GM12864 (cell line): ENCODE results near the gene MCTP2.

ENCODE experiments used
- DNase-seq: peaks from one replicate; pipeline ENCODE4 v3.0.0-alpha.2; 2011; ENCODE audit warnings: low read depth
- H3K4me3 ChIP-seq: 2 replicates; pipeline ENCODE4 v1.5.1; 2011; ENCODE audit warnings: mild to moderate bottlenecking, low read depth, low read length, control low read depth
- TF ChIP-seq, protein P1 (sequence below): IDR thresholded peaks from 2 replicates; pipeline ENCODE4 v1.5.1; 2011; ENCODE audit warnings: low read depth, mild to moderate bottlenecking, moderate library complexity, low read length, control low read depth, inconsistent platforms; ENCODE audit errors: missing control alignments

MCTP2 gene

GRCh38 chr15:94228611-94229010 is 2.8 kb upstream of the MCTP2 start:
- TF ChIP-seq, protein P1, sequence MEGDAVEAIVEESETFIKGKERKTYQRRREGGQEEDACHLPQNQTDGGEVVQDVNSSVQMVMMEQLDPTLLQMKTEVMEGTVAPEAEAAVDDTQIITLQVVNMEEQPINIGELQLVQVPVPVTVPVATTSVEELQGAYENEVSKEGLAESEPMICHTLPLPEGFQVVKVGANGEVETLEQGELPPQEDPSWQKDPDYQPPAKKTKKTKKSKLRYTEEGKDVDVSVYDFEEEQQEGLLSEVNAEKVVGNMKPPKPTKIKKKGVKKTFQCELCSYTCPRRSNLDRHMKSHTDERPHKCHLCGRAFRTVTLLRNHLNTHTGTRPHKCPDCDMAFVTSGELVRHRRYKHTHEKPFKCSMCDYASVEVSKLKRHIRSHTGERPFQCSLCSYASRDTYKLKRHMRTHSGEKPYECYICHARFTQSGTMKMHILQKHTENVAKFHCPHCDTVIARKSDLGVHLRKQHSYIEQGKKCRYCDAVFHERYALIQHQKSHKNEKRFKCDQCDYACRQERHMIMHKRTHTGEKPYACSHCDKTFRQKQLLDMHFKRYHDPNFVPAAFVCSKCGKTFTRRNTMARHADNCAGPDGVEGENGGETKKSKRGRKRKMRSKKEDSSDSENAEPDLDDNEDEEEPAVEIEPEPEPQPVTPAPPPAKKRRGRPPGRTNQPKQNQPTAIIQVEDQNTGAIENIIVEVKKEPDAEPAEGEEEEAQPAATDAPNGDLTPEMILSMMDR = no peak
- H3K4me3 ChIP-seq = no peak overlapping the region
- DNase-seq = no peak

- DNase-seq = peak; percentile 37
- H3K4me3 ChIP-seq = no peak overlapping the region
Measured at GRCh38 chr15:94229591-94230369, 1.6 kb upstream of the MCTP2 start.

DNA sequence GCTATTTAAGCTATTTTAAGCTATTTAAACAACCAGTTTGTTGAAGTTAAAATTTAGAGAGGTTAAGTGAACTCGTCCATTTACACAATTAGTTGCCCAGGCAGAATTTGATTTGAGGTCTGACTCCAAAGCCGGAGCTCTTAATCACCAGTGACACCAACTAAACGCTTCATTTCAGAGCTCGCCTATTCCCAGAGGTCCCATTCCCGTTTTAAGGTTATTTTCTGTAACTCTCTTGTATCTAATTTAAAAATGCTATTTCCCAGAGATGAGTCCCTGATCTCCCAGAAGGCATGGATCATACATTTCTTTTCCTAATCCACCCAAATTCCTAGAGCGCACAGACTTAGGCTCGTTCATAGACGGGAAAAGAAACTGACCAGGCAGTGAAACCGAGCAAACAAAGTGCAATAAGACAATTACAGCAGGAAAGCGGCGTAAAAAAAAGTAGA is 904 bp upstream of the MCTP2 start:
- no peak for DNase-seq
- TF ChIP-seq, protein P1 = no peak
- H3K4me3 ChIP-seq = peak overlapping the region; percentile 48

More at GRCh38 chr15:94229591-94230369, 1.6 kb upstream of the MCTP2 start:
- TF ChIP-seq, protein P1 = no peak

DNA sequence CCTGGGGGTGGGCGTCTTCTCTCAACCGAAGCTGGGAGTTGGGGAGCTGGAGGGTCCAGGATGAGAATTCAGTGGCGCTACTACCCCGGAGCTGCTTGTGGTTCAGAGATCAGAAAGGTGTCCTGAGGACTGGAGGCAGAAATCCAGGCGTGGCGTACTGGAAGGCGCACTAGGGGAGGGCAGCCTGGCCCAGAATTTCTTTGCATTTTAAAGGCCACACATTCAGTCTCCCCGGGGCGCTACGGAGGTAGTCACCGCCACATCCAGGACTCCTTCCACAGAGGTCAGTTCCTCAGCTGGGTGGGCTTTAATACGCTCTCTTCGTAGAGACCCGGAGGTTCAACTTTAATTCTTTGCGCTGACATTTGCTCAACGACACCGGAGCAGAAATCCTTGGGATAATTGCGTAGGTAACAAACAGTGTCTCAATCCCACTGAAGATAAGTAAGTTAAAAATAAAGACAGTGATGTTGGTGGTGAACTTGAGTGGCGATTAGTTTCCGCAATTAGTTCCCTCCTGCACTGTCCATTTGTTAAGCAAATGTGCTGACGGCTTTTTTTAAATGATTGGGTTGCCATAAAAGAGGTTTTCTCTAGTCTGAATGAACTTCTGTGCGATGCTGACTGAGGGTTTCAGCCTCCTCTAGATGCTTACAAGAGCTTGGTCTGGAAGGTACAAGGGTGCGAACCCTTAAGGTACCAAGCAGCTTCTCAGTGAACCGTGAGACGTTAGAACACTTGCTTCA is 535 bp downstream of the MCTP2 start:
- H3K4me3 ChIP-seq = peak overlapping the region; percentile 48
- TF ChIP-seq, protein P1 = no peak
- DNase-seq = no peak

DNA sequence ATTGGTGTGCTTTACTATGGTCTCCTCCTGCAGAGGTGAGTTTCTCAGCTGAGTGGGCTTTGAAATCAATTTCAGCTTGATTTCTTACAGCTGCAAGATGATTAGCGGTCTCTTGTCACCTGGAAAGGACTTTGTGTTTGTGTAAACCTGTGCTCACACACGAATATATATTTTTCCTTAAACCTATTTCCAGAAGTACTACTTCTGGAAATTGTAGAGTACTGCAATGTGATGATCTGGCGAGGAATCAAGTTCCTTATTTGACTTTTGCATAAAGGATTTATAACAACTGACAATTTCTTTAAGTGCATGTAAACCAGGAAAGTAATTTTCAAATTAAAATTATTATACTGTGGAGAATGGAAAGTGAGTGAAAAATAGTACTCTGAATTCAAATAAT is 2.1 kb downstream of the MCTP2 start:
- H3K4me3 ChIP-seq = no peak overlapping the region
- TF ChIP-seq, protein P1 = no peak
- DNase-seq = no peak

DNA sequence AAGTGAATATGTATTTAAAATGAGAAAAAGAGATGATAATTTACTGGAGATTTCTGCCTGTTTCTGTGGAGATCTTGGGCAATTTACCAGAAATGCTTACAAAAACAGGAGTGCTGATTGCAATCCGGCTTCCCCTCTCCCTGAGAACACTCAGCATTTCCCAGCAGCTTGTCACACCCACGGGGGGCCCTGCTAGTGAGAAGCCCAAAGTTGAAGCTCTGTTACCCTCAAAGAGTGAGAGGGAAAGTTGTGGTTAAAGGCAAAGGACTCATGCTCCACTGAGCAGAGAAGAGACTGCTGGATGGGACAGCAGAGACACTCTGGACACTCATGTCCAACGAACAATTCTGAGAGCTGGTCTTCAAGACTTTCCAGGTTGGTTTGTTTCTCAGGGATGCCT is 2.9 kb downstream of the MCTP2 start:
- no peak for DNase-seq
- no peak overlapping the region for H3K4me3 ChIP-seq
- TF ChIP-seq, protein P1 = no peak
